DMS 273 (cell line): ENCODE results near the gene ABHD12.
A peak's percentile ranks its signal among the peaks of the same experiment; 100 is the strongest.

ENCODE experiments used
- DNase-seq: peaks from one replicate; lab custom pipeline; 2025; ENCODE audit not compliant: unreplicated experiment; lab: John Stamatoyannopoulos, UW

Gene ABHD12

DNA sequence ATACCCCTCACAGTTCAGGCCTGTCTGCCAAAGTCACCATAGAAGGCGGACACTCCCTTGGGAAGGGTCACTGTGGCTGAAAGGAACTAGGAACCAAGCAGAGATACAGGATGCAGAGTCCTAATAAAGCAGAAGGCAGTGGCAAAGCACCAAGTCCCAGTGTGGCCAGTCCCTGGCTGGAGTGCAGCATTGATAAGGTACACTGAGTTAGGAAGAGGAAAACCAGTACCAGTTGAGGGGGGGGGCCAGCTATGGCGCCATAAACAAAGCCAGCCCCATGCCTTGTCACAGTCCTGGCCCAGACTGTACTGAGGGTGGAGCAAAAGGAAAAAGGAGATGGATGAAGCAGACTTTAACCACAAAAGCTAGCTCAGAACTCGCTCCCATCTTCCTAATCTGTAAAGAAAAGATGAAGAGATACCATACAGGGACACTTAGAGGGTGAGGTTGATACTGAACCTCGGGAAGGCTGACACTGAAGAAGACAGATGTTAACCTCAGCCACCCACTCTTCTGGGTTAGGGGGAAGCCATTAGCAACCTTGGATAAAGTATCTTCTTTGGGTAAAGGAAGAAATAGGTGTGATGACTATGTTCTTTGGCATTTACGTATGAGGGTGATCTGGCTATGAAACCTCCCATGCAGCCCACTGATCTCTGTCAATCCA, 7.8 kb downstream of the ABHD12 start:
- DNase-seq = no peak

DNA sequence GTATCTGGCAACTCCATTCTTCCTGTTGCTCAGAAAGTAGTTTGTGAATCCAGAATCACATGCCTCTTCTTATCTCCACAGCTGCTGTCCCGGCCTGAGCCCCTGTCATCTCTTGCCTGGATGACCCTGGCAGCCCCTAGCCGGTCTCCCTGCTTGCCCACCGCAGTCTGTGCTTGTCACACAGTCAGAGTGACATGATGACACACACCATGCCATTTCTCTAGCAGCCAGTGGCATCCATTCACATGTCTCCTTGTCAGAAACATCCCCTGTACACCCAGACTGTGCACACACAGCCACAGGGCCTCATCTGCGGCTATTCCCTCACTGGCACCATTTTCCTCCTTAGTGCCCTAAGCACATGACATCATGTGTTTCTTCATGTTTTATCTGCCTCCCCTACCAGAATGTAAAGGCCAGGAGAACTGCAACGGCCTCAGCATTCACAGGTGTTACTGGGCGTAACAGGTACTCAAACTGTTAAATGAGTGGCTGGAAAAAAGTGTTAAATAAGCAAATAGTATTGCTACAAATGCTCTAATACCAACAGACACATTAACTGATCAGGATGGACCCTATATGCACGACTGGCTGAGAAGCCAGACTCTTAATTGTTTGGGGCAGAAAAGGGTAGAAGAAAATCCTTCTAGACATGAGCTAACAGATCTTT, 9.6 kb downstream of the ABHD12 start:
- DNase-seq = no peak

DNA sequence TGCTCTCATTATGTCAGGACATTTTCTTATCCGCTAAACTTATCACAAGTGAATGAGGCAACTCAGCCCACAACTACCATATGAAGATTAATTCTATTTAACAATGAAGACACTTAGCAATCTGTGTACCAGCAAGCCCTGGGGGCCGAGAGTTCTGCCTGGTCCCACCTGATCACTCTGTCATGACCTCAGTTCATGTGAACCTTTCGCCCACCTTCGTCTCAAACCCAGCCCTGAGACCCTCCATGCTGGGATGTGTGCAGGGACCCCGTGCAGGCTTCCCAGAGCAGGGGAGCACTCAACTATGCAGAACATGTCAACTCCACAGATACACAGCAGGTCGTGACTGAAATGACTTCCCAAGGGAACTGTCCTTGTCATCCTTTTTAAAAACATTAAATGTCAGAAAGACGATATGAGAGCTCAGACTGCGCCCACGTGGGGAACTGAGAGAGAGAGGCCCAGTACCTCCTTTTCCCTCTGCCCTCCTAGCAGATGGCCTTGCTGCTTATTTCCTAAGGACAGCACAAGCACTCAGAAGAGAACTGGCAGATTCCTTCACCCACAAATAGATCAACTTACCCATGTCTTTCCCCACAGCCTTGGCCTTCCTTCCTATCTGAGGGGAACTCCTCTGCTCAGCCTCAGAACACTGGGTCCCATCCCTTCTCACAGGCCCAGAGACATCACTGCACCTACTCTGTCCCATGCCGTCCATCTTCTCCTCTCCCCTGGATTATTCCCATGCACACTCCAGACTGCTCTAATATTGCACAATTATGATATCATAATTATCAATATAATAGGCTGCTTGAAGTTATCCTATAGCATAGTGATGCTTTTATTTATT, 11.5 kb downstream of the ABHD12 start:
- DNase-seq = no peak

DNA sequence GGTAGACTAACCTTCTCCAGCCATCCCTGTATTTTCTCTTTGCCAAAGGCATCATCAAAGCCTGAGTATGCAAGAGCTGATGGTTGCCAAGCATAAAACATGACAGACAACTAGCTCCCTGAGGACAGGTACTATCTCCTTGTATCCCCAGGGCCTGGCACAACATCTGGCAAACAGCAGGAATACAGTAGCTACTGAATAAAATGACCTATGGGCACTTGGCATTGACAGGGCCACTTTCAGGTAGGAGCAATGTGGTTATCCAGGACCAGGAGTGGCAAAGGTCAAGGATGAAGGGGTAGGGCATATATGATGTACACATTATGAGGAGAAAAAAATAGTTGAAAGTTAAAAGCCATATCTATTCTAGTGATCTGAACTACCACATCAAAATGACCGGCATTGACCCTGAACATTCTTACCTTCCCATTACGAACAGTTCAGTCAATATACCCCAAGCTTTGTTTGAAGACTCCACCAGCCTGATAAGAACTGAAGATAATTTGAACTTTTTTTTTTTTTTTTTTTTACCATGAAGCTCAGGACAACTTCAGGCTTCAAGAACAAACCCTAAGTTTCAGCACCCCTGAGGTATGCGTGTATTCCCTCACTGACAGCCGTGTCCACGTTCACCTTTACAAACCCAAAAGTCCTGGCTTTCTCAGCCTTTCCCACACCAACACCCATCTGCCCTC, 12.3 kb downstream of the ABHD12 start:
- DNase-seq = no peak

DNA sequence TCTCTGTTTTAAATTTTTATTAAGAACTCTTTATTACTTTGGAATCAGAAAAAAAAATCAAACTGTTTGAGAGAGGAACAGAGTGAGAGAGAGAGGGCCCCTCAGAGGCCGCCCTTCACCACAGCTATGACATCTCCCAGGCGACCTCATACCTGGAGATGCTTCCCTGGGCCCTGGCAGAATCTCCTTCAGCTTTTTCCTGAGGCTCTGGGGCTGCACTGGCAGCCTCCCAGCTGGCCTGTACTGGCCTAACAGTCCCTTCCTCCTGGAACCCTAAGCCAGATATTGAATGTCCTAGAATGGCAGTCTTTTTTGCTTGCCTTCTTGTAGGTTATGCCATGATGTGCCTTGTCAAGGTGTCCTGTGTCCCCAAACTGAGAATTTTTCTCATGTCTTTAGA, 13.7 kb downstream of the ABHD12 start:
- DNase-seq = no peak

DNA sequence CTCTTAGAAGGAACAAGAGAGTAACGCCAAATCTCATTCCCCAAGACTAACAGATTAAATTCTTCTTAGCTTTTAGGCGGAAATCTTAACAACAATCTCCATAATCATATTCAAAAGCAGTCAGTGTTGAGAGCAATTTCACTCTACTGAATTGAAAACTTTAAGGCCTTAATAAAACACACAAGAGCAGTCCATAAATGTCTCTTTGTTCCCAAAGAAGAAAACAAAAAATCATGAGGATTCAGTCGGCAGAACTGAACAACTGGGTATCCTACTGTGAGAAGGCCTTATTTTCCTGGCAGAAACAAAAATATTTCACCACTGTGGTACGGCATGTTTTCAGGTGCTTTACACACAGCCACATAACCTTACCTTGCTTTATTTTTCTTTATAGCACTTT, 14.4 kb downstream of the ABHD12 start:
- DNase-seq = no peak

DNA sequence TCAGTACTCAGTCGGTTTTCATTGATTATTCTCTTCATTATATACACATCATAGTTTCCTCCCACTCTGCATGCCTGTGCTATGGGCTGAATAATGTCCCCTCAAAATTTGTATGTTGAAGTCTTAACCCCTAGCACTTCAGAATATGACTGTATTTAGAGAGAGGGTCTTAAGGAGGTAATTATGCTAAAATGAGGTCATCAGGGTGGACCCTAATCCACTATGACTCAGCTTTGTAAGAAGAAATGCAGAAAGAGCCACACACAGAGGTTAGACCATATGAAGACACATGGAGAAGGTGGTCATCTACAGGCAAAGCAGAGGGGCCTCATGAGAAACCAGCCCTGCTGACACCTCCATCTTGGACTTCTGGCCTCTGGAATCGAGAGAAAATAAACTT, 15.8 kb downstream of the ABHD12 start:
- DNase-seq = no peak

DNA sequence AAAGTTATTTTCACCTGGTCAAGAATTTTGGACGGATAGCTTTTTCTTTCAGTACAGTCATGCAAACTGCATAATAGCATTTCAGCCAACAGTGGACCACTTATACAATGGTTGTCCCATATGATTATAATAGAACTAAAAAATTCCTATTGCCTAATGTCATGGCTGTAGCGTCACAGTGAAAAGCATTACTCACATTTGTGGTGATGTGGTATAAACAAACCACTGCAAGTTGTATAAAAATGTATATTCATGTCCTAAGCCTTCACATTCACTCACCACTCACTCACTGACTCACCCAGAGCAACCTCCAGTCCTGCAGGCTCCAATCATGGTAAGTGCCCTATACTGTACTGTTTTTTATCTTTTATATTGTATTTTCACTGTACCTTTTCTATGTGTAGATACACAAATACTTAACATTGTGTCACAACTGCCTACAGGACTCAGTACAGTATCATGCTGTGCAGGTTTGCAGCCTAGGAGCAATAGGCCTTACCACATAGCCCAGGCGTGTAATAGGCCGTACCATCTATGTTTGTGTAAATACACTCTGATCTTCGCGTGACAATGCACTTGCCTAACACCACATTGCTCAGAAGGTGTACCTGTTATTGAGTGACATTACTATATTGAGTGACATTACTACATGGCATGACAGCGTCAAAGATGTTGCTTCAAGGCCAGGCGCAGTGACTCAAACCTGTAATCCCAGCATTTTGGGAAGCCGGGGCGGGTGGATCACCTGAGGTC, 17.9 kb downstream of the ABHD12 start:
- DNase-seq = no peak

DNA sequence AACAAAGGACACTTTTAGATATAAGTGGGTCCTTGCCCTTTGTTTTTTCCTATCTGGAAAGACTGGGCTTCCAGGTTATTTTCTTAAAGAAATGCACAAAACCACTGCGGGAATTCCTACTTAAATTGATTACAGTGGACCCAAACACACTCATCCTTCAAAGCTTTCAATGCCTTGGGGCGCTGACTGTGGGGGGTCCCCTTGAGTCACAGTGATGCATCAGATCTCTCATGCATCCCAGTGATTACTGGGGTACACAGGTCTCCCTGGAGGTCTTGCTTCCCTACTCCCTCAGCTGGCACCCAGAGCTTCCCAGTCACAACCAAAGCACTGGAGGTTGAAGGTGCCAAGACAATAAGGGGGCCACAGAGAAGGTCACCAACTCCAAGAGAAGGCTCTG, 20.7 kb downstream of the ABHD12 start:
- no peak for DNase-seq

DNA sequence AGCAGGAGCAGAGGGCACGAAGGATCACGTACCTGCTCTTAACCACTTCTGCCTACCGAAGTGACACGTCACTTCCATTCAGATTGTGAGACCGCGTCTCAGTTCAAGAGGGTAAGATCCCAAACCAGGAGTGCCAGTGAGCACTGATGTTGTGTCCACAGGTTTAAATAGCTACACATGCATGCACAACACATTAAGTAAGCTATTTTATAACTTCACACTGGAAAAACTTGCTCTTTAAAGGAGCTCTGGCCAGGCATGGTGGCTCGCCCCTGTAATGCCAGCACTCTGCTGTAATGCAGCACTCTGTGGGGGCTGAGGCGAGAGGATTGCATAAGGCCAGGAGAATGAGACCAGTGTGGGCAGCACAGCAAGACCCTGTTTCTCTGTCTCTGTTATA, 21.1 kb downstream of the ABHD12 start:
- DNase-seq = no peak

DNA sequence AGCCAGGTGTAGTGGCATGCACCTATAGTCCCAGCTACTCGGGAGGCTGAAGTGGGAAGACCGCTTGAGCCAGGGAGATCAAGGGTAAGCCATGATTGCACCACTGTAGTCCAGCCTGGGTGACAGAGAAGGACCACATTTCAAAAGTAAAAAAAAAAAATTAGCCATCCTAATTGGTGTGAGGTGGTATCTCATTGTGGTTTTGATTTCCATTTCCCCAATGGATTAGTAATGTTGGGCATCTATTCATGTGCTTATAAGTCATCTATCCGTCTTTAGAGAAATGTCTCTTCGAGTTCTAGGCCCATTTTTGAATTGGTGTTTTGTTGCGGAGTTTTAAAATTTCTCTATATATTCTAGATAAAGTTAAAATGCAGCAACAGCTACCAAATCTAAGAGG, 21.7 kb downstream of the ABHD12 start:
- DNase-seq = no peak

DNA sequence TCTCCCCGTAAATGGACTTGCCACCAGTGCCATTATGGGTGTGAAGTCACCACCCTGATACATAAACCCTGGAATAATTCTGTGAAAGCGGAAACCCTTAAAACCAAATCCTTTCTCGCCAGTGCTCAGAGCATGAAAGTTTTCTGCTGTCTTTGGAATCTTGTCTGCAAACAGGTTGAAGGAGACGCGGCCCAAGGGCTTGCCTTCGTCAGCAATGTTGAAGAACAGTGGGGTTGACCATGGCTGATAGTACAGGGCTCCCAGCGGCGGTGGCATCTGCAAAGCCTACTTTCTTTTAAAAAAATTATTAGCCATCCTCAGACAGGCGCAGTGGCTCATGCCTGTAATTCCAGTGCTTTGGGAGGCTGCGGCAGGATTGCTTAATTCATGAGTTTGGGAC, 22.1 kb downstream of the ABHD12 start:
- no peak for DNase-seq

DNA sequence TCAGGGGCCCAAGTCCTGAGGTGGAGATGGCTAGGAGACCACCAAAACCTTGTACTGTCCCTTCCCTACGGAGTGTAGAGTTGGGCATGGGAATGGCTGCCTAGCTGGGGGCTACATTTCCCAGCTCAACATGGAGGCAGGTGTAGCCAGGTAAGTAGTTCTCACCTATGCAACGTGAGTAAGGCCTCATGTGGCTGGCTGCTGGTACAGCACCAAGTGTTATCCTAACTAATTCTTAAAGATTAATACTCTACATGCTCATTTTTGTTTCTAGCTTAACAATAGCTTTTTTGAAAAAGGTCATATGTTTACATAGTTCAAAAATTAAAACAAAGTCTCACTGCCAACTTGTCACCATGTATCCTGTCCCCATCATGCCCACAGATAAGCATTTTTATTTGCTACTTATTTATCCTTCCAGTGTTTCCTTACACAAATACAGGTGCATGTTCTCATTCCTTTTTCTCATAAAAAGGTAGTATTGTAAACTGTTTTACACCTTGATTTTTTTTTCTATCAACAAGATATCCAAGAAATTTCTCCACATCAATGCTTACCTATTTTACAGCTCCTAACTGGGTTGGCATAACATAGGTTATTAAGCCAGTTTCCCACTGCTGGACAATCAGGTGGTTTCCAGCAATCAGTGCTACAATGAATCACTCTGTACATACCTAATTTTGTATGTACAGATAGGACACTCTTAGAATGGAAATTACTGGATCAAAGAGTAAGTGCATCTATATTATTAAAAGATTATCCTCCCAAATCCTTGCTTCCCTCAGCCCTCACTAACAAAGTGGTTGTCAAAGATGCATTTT, 25.5 kb downstream of the ABHD12 start:
- DNase-seq = no peak

DNA sequence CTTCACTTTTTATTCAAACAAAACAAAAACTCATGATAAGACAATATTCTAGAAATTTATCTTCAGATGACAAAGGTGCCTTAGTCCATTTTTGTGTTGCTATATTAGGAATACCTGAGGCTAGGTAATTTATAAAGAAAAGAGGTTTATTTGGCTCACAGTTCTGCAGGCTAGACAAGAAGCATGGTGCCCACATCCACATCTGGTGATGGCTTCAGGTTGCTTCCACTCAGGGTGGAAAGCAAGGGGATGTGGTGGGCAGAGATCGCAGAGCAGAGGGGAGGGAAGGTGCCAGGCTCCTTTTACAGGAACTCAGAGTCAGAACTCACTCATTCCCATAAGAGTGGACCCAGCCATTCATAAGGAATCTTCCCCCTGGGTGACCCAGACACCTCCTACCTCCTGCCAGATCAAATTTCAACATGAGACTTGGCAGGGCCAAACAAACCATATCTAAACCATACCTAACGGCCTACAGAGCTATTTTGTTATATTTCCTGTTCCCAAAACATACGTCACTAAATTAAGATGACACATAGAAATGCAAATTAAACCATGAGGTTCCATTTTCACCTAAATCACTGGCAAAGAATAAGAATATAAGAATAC, 26.4 kb downstream of the ABHD12 start:
- no peak for DNase-seq

DNA sequence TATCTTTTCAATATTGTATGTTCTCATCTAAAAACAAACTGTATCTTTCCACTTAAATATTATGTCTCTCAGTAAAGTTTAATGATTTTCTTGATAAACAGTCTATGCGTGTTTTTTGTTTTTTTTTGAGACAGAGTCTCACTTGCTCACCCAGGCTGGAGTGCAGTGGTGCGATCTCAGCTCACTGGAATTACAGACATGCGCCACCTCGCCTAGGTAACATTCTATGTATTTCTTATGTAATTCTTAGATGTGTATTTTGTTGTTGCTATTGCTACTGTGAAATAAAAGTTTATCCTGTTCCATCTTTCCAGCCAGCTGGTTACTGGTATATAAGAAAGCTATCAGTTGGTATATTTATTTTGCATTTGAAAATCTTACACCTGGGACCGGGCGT, 29.4 kb downstream of the ABHD12 start:
- DNase-seq = no peak

DNA sequence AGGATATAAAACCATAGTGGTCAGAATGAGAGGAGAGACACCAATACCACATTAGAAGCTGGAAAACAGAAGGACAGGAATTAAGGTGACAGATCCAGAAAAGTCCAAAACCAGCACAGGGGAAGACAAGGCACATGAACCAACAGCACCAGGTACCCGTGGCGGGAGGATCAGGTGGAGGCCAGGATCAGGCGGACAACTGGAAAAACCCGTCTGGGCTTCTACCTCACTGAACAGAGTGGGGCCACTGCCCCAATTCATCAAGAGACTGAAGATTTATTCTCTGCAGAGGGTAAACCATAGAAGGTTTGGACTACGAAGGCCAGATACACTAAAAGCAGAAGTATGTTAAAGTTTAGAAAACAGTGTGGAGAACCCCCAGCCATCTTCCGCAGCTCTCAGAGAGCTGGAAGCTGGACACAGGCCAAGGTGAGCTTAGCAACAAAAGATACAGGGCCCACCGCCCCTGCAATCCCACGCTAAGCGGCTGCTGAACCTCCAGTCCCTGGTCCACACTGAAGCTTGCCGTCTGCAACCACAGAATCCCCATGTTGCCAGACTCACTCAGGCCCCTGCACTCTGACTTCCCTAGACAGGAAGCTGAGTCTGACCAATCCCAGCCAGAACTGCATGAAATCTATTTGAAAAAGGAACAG, 29.9 kb downstream of the ABHD12 start:
- no peak for DNase-seq

DNA sequence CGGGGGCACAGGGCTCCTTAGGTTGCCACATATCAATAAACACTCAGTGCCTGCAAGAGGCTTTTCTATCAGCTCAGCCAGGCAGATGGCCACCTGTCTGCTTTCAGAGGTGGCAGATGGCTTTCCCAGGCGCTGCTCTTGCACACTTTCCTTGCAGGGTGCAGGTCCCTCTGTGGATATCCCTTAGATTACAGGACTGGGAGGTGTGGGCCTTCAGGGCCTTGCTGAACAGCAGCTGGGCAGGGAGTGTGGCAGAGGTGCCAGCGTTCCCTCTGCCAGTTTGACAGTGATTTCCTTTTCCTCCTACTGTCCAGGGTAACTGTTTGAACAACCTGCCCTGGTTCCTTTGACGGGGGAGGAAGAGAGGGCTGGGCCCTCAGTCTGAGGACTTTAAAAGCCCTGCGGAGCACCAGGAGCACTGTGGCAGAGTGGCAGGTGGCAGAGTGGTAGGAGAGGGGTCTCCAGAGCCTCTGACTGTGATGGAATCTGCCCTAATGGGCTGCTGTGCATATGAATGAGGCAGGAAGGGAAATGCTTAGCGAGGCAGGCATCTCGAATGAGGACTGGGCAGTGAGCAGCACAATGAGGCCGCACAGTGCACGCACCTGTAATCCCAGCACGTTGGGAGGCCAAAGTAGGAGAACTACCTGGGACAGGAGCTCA, 34.2 kb downstream of the ABHD12 start:
- peak; percentile 95 for DNase-seq

DNA sequence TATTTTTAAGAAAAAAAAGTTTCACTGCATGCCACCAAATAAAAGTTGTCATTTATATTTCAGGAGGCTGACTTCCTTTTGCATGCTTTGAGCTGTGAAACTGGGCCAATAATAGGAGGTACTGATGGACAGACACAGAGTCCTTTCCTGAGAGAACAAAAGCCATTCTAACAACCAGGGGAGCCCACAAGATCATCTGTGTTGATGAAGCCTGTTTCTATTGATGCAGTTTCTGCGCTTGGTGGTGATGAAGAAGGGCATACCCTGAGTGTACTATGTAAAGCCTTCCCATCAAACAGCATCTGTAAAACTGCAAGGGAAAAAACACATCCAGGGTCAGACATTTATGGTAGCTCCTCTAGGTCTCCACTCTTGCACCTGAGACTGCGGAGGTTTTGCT, 34.8 kb downstream of the ABHD12 start:
- DNase-seq = no peak
